Upper lobe of left lung (tissue), 6 donors: ENCODE measurements around the gene SRD5A1. TPM values are rescaled to one million over a fixed set of nuclear protein-coding genes. Genes with fewer than 3 reads are reported as not detected.

Source experiments
- ATAC-seq, 2 donors: fragments of 200-7000 bp; cut with Tn5 transposase; one replicate each; pipeline ENCODE4 v1.9.1; 2022; ENCODE audit warnings: mild to moderate bottlenecking in 2 of 2, moderate library complexity in 2 of 2; ENCODE audit not compliant: low FRiP score in 2 of 2
- DNase-seq, 2 donors: peaks; one replicate each; pipeline ENCODE4 v3.0.0-alpha.2; 2019 to 2020
- H3K27ac ChIP-seq, 4 donors: fragments of 200-600 bp; sonication (generic); one replicate each; pipeline ENCODE4 v1.5.1; 2016 to 2019
- H3K27me3 ChIP-seq, 4 donors: fragments of 200-600 bp; sonication (generic); one replicate each; pipeline ENCODE4 v1.5.1; 2017 to 2019
- H3K36me3 ChIP-seq, 4 donors: fragments of 200-600 bp; sonication (generic); one replicate each; pipeline ENCODE4 v1.5.1; 2016 to 2019
- H3K4me1 ChIP-seq, 4 donors: fragments of 200-600 bp; sonication (generic); one replicate each; pipeline ENCODE4 v1.5.1; 2018 to 2019
- H3K4me3 ChIP-seq, 4 donors: fragments of 200-600 bp; sonication (generic); one replicate each; pipeline ENCODE4 v1.5.1; 2017 to 2019; ENCODE audit warnings: mild to moderate bottlenecking in 2 of 4, moderate library complexity in 1 of 4
- H3K9me3 ChIP-seq, 4 donors: fragments of 200-600 bp; sonication (generic); one replicate each; pipeline ENCODE4 v1.5.1; 2018 to 2019
- CTCF ChIP-seq, 6 experiments: fragments of 450-650 bp in 4 of 6; fragments of 200-600 bp in 2 of 6; sonication (generic) in 2 of 6; IDR thresholded peaks; one replicate each; pipeline ENCODE4 v1.5.1; 2016 to 2019; ENCODE audit warnings: antibody characterized with exemption in 6 of 6
- EP300 ChIP-seq, 4 donors: sonication (generic); formaldehyde crosslinking; IDR thresholded peaks; one replicate each; pipeline ENCODE4 v1.5.1; 2017; ENCODE audit warnings: antibody characterized with exemption in 4 of 4, control low read depth in 2 of 4
- POLR2A ChIP-seq, 4 donors: fragments of 450-650 bp; IDR thresholded peaks; one replicate each; pipeline ENCODE4 v1.5.1; 2016 to 2017; ENCODE audit warnings: antibody characterized with exemption in 4 of 4, mild to moderate bottlenecking in 2 of 4
- POLR2AphosphoS5 ChIP-seq, 2 donors: sonication (generic); formaldehyde crosslinking; IDR thresholded peaks; one replicate each; pipeline ENCODE4 v1.5.1; 2017; ENCODE audit warnings: antibody characterized with exemption in 2 of 2
- WGBS, 2 donors: methylation state at CpG; one replicate each; pipeline ENCODE4 v1.1.5; 2017 to 2018; 5-methylcytosine and 5-hydroxymethylcytosine counted together
- total RNA-seq, 6 donors: library from RNA; depleted of rRNA in 4 of 6; stranded (reverse); fragments of >200 nt in 4 of 6; gene quantifications; one replicate each; pipeline versions ENCODE4 v1.1.0 to v1.2.1, GENCODE V29; 2016 to 2021
- donor health status: DM: no; HTN: no; CAD: no; lungs with moderate emphysema.
- donor health status: DM: no; HTN: yes; CAD: no; lungs with severe emphysema.

SRD5A1 gene
- total RNA-seq, 6 donors from 2014 or later: 3.1 to 10.8 (median 8.8) TPM

- no peak for DNase-seq
These were observed 88.2 kb downstream of the SRD5A1 start for GRCh38 chr5:6721442-6721841.

GRCh38 chr5:6722015-6722414, 88.8 kb downstream of the SRD5A1 start:
- H3K27me3 ChIP-seq: no peaks in the 10 kb centered on the region
- TF ChIP-seq EP300 (IDR thresholded peaks at IDR 0.05) (no peak), CTCF (IDR thresholded peaks at IDR 0.05) (no peak)
- no peaks in the 10 kb centered on the region for H3K9me3 ChIP-seq
- ATAC-seq (no peak), DNase-seq (no peak)
- peak overlapping the region in 2 of 4 donors; percentile 27 to 28 for H3K4me3 ChIP-seq
- peaks cover 56 to 71% (median 66%) of the 10 kb centered on the region in 4 donors for H3K4me1 ChIP-seq
- H3K27ac ChIP-seq: peak overlapping the region; percentile 35 to 69 (median 56)
- 43 to 53% methylated on average over 6 of the region's 6 CpGs for WGBS, 2 donors
- H3K36me3 ChIP-seq: peaks cover 0 to 10% (median 3%) of the 10 kb centered on the region in 4 donors

More at GRCh38 chr5:6721442-6721841, 88.2 kb downstream of the SRD5A1 start:
- H3K4me3 ChIP-seq: no peak overlapping the region
- H3K4me1 ChIP-seq: peaks cover 62 to 77% (median 69%) of the 10 kb centered on the region in 4 donors
- no peak for ATAC-seq
- peak overlapping the region in 2 of 4 donors; percentile 35 to 69 for H3K27ac ChIP-seq
- H3K27me3 ChIP-seq: no peaks in the 10 kb centered on the region
- peaks cover 0 to 10% (median 2%) of the 10 kb centered on the region in 4 donors for H3K36me3 ChIP-seq
- no peak for TF ChIP-seq POLR2A (IDR thresholded peaks at IDR 0.05)
- no peak for TF ChIP-seq CTCF (IDR thresholded peaks at IDR 0.05)
- no peaks in the 10 kb centered on the region for H3K9me3 ChIP-seq
- 54 to 68% methylated on average over 4 of the region's 4 CpGs for WGBS, 2 donors

- Histone ChIP-seq H3K4me1 (peaks cover 43 to 59% (median 55%) of the 10 kb centered on the region in 4 donors), H3K9me3 (no peaks in the 10 kb centered on the region), H3K4me3 (no peak overlapping the region), H3K36me3 (peaks cover 0 to 10% (median 3%) of the 10 kb centered on the region in 4 donors), H3K27ac (no peak overlapping the region), H3K27me3 (no peaks in the 10 kb centered on the region)
- TF ChIP-seq EP300 (IDR thresholded peaks at IDR 0.05): no peak
- TF ChIP-seq POLR2A (IDR thresholded peaks at IDR 0.05): no peak
- no peak for TF ChIP-seq CTCF (IDR thresholded peaks at IDR 0.05)
- TF ChIP-seq POLR2AphosphoS5 (IDR thresholded peaks at IDR 0.05): no peak
- 61 to 63% methylated on average over 14 of the region's 14 CpGs for WGBS, 2 donors
- no peak for DNase-seq
- ATAC-seq: no peak
These were observed 90.0 kb downstream of the SRD5A1 start for GRCh38 chr5:6723122-6723815.

GRCh38 chr5:6723816-6724300, 90.6 kb downstream of the SRD5A1 start:
- WGBS, 2 donors: 88% methylated on average over 12 of the region's 12 CpGs
- ATAC-seq (no peak), DNase-seq (no peak)
- TF ChIP-seq POLR2AphosphoS5 (IDR thresholded peaks at IDR 0.05) (no peak), CTCF (IDR thresholded peaks at IDR 0.05) (no peak), EP300 (IDR thresholded peaks at IDR 0.05) (no peak), POLR2A (IDR thresholded peaks at IDR 0.05) (no peak)
- Histone ChIP-seq H3K27me3 (no peaks in the 10 kb centered on the region), H3K4me1 (peaks cover 48 to 54% (median 50%) of the 10 kb centered on the region in 4 donors), H3K9me3 (no peaks in the 10 kb centered on the region), H3K36me3 (peaks cover 0 to 10% (median 3%) of the 10 kb centered on the region in 4 donors), H3K27ac (no peak overlapping the region), H3K4me3 (no peak overlapping the region)

Other genes with a start within 250 kb of the SRD5A1 start
- under 1 TPM in 2 of 6 donors, not detected in 4; 0.09 to 0.10 TPM for gene UBE2QL1, start 184.6 kb upstream of the SRD5A1 start, total RNA-seq
- 10 to 100 TPM; 41.9 to 92.2 (median 52.2) TPM for gene NSUN2, start 396 bp upstream of the SRD5A1 start, total RNA-seq
- 10 to 100 TPM; 19.7 to 44.0 (median 27.3) TPM for gene TENT4A, start 80.0 kb downstream of the SRD5A1 start, total RNA-seq